Stomach (tissue), 4 donors: Measurements from ENCODE around the gene TKTL1.

ENCODE experiments used
- CTCF ChIP-seq, 7 experiments: fragments of 450-650 bp in 4 of 7; fragments of 200-600 bp in 3 of 7; sonication (generic) in 3 of 7; IDR thresholded peaks; one replicate each; pipeline ENCODE4 v1.5.1; 2016 to 2019; ENCODE audit warnings: antibody characterized with exemption in 7 of 7, control low read depth in 2 of 7, mild to moderate bottlenecking in 1 of 7
- POLR2A ChIP-seq, 4 donors: fragments of 450-650 bp; IDR thresholded peaks; one replicate each; pipeline ENCODE4 v1.6.1; 2016; ENCODE audit warnings: antibody characterized with exemption in 4 of 4, control low read depth in 2 of 4, mild to moderate bottlenecking in 1 of 4, moderate library complexity in 1 of 4

GRCh38 chrX:154369449-154370299 is 74.1 kb downstream of the TKTL1 start:
- TF ChIP-seq CTCF (IDR thresholded peaks at IDR 0.05) (no peak), POLR2A (IDR thresholded peaks at IDR 0.05) (no peak)
